AG09309 (cell line): ENCODE results near the gene ARHGEF37.

Source experiments
- DNase-seq: peaks from one replicate; pipeline ENCODE4 v3.0.0-alpha.2; 2010; ENCODE audit warnings: low read depth
- H3K4me3 ChIP-seq: 2 replicates; pipeline ENCODE4 v1.5.1; 2011; ENCODE audit warnings: mild to moderate bottlenecking, low read depth, low read length, moderate library complexity; ENCODE audit not compliant: control insufficient read depth
- TF ChIP-seq, protein P1 (sequence below): IDR thresholded peaks from 2 replicates; pipeline ENCODE4 v1.5.1; 2011; ENCODE audit warnings: mild to moderate bottlenecking, low read depth, low read length, inconsistent platforms; ENCODE audit not compliant: insufficient read depth, control insufficient read depth; ENCODE audit errors: missing control alignments

Gene ARHGEF37

DNA sequence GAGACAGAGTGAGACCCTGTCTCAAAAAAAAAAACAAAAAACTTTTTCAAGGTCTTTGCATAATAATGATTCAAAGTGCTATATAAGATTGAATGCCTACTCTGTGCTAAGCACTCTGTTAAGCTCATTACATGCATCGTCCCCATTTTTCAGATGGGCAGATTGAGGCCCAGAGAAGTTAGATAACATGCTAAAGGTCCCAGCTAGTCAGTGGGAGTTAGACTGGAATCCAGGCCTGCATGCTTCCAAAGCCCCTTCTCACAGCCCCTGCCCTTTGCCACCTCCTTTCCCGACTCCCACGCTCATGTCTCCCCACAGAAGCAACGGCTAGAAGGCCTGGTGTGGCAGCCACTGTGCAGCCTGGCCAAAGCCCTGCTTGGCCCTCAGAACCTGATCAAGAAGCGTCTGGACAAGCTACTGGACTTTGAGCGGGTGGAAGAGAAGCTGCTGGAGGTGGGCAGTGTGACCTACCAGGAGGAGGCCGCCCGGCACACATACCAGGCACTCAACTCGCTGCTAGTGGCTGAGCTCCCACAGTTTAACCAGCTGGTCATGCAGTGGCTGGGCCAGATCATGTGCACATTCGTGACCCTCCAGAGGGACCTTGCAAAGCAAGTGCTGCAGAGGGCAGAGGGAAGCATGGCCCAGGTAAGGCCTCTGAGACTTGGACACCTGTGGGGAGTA, 40.3 kb downstream of the ARHGEF37 start:
- TF ChIP-seq, protein P1, sequence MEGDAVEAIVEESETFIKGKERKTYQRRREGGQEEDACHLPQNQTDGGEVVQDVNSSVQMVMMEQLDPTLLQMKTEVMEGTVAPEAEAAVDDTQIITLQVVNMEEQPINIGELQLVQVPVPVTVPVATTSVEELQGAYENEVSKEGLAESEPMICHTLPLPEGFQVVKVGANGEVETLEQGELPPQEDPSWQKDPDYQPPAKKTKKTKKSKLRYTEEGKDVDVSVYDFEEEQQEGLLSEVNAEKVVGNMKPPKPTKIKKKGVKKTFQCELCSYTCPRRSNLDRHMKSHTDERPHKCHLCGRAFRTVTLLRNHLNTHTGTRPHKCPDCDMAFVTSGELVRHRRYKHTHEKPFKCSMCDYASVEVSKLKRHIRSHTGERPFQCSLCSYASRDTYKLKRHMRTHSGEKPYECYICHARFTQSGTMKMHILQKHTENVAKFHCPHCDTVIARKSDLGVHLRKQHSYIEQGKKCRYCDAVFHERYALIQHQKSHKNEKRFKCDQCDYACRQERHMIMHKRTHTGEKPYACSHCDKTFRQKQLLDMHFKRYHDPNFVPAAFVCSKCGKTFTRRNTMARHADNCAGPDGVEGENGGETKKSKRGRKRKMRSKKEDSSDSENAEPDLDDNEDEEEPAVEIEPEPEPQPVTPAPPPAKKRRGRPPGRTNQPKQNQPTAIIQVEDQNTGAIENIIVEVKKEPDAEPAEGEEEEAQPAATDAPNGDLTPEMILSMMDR, result no peak
- DNase-seq, result no peak
- H3K4me3 ChIP-seq, result no peak overlapping the region

DNA sequence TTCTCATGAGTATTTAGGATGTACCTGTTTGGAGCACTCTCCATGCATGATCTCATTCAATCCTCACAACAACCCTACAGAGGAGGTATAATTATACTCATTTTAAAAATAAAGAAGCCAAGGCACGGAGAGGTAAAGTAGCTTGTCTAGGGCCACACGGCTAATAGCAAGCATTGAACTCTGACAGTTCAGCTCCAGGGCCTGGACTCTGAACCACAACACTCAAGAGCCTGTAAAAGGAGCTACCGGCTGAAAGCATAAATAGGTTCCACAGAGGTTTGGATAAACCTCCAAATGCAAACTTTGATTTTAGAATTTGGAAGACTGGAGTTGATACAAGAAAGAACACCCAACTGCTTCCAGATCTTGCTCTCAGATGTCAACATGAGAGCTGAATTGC, 41.2 kb downstream of the ARHGEF37 start:
- no peak overlapping the region for H3K4me3 ChIP-seq
- DNase-seq, result no peak
- TF ChIP-seq, protein P1, result no peak

DNA sequence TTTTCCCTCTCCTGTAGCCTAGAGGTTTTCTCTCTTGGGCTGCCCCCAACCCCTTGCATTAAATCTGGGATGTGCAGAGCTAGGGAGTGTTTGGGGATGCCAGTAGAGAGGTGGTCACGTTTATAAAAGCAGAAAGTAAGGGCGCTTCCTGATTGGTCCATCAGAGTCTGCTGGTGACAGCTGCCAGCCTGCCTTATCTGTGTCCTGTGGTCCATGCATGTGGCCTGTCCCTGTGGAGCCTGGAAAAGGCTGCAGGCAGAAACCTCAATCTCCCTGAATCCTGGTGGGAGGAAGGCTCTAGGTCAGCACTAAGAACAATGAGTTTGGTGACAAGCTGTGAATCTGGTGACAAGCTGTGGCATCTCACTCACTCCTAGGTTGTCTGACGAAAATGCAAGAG, 42.2 kb downstream of the ARHGEF37 start:
- TF ChIP-seq, protein P1, result no peak
- DNase-seq, result no peak
- H3K4me3 ChIP-seq, result no peak overlapping the region

DNA sequence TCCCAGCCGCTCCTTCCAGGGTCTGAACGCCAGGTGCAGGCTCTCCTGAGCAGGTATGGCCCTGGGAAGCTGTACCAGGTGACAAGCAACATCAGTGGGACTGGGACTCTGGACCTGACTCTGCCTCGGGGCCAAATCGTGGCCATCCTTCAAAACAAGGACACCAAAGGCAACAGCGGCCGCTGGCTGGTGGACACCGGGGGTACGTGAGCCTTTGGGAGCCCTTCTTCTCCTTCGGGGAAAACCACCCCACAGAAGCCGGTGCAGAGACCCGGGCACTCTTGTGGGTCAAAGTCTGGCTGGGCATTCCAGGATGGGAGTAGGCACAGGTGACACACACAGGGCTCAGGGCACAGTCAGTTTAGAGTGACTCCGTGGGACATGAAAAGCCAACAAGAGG, 45.8 kb downstream of the ARHGEF37 start:
- DNase-seq, result no peak
- TF ChIP-seq, protein P1, result no peak
- H3K4me3 ChIP-seq, result no peak overlapping the region

DNA sequence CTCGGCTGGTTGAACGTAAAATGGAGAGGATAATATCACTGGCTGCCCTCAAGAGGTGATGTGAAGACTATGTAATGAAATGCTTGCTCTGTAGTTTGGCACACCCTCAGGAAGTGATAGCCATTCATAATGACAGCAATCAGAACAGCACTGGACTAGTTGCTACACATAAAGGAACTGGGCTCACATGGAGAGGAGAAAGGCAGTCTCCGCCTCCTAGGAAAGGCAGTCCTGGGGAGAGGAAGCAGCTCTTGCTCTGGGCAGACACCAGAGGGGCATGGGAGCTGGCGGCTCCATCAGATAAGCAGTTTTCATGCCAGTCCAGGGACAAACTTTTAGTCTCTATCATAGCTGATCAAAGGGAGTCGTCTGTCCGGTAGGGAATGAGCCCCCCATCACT, 46.9 kb downstream of the ARHGEF37 start:
- no peak for DNase-seq
- H3K4me3 ChIP-seq, result no peak overlapping the region
- TF ChIP-seq, protein P1, result no peak

DNA sequence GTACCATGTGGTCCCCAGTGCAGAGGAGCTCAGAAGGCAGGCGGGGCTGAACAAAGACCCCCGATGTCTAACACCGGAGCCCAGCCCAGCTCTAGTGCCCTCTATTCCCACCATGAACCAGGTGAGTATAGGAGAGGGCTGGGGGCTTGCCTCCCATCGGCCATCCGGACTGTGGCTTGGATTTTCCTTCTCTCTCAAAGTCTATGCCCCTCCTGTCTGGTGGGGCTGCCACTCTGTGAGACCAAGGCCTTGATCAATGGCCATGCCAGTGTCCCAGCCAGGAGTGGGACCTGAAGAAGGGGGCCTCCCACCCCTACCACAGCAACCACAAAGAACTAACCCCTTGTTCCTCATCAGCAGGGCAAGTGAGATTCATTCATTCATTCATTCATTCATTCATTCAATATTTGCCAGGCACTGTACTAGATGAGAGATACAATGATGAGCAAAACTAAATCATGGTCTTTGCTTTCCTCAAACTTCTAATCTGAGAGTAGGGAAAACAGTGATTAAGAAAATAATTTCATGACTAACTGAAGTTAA, 47.6 kb downstream of the ARHGEF37 start:
- H3K4me3 ChIP-seq, result no peak overlapping the region
- no peak for DNase-seq
- TF ChIP-seq, protein P1, result no peak
